ENCODE data around the gene BOLA2B.
A peak's percentile ranks its signal among the peaks of the same experiment; 100 is the strongest.
"Not testable (repeated sequence)": the region's sequence is repeated elsewhere in the genome, so short reads cannot be mapped to it uniquely, and the experiment has no call there.

The BOLA2B gene

DNA sequence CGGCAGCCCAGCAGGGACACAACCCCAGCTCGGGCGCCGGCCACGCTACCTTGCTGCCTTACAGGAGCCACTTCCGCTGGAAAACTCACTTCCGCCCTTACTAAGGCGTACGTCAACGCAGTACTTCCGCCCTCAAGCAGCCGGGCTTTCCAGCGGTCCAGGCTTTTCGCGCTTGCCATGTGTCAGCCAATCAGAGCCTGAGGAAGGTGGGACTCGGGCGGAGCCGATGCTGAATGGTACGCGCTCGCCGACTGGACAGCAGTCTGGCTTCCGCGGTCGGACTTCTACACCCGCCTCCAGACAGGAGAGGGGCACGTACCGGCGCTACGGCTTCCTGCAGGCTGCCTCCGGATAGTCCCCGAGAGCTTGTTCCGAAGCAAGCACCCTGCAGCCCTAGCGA is at the start of gene BOLA2B, which contains the start of gene SLX1A:
Gene BOLA2B (minus strand): TSS at position 52 of the 400 bp plus-strand sequence. CDS start 71 bp downstream, outside the sequence.
Gene SLX1A (plus strand): TSS at position 261 of the 400 bp plus-strand sequence. CDS start 210 bp downstream, outside the sequence.
- peak; percentile 98 for FAIRE-seq

DNA sequence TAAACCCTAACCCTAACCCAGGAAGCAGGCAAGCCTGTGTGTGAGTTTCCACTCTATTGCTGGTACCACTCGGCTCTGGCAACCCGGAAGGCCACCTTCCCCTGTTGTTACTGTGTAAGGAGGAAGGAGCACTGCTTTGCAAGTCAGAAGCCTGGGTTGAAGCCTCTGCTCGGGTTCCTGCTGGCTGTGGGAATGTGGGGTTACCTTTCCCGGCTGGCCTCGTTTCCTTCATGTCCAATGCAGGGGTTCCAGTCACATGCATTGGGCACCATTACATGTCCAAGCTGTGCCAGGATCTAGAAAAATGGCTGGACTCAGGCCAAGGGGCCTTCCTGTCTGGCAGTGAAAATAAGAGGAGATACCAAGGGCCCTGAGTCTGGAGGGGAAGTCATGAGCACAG is 23.6 kb upstream of the BOLA2B start:
- not testable (repeated sequence) for FAIRE-seq

GRCh38 chr16:30211414-30211813 is 17.9 kb upstream of the BOLA2B start:
- not testable (repeated sequence) for FAIRE-seq

DNA sequence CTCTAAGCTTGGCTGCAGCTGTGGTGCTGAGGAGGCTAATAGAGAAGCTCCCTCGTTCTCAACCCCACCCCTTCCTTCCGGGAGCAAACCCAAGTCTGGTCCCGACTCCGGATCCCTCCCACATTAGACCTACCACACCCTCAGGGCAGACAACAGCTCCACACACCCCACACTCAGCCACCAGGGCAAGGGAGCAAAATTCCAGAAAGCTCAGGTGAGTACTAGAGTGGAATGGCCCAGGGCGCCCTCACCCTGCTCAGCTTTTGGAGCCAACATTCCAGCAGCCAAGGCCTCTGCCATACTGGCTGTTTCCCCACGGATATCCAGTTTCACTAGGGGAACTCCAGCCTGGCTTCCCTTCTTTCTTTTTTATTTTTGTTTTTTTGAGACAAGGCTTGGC is 15.6 kb upstream of the BOLA2B start:
- not testable (repeated sequence) for FAIRE-seq

GRCh38 chr16:30207063-30207704 is 13.7 kb upstream of the BOLA2B start:
- not testable (repeated sequence) for FAIRE-seq

GRCh38 chr16:30206252-30206651 is 12.8 kb upstream of the BOLA2B start:
- not testable (repeated sequence) for FAIRE-seq

DNA sequence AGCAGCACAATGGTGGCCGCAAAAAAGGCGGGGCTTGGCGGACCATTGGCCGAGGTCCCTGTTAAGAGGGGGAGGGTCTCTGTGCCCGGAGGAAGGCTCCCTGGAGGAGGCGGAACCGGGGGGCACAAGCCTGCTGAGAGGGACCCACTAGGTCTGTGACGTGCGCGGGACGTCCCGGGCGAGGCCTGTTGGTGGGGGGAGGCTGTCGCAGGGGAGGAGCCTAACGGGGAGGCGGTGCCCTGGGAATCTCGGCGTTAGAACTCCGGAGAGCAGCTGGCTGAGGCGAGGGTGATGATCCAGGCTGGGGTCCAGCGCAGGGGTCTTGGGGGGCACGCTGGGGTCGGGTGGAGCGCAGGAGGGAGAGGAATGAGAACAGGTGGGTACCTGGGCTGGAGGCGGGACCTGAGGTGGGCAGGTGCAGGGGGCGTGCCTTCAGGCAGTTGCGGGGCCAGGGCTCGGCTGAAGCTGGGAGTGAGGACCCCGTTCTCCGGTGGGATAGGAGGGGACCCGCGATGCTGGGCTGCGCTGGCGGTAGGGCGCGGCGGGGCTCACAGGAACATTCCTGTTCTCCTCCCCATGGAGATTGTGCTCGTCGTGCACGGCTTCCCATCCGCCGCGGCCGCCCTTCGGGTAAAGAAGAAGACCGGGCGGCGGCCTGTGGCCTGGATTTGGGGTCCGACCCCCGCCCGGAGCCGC is 12.2 kb upstream of the BOLA2B start:
- FAIRE-seq: not testable (repeated sequence)

DNA sequence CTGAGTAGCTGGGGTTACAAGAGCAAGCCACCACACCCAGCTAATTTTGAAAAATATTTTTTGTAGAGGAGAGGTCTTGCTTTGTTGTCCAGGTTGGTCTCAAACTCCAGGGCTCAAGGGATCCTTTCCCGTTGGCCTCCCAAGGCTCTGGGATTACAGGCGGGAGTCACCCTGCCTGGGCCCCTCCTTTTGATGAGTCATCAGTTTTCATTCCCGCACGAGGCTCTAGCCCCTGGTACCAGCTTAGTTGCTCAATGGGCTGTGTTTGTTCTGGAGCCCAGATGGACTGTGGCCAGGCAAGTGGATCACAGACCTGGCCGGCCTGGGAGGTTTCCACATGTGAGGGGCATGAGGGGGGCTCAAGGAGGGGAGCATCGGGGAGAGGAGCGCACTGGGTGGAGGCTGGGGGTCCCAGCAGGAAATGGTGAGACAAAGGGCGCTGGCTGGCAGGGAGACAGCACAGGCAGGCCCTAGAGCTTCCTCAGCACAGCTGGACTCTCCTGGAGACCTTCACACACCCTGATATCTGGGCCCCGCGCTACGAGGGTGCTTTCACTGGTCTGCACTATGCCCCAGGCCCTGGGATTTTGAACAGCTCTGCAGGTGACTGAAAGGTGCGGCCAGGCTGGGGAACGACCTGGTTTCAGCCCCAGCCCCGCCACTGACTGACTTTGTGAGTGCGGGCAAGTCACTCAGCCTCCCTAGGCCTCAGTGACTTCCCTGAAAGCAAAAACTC is 6.3 kb upstream of the BOLA2B start:
- FAIRE-seq: not testable (repeated sequence)

GRCh38 chr16:30199049-30199448 is 5.6 kb upstream of the BOLA2B start, which contains the start of gene SULT1A3:
Gene SULT1A3, plus strand, starts transcription at chr16:30199255. Its CDS starts 1,474 bp downstream, at chr16:30200729.
- not testable (repeated sequence) for FAIRE-seq

DNA sequence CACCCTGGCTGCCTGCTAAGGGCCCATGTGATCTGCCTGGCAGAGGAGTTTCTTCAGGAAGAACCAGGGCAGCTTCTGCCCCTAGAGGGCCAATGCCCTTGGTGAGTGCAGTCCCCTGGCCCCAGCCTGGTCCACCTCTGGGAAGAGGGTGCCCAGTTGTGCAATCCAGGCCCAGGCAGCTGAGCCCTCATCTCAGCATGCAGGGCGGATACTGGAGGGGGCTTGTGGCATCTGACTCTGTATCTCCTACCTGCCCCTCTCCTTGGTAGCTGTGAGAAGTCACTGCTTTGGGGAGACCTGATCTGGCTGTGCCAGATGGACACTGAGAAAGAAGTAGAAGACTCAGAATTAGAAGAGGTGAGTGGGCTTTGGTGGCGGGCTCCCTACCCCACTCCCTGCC is 3.5 kb upstream of the BOLA2B start:
- FAIRE-seq: not testable (repeated sequence)

DNA sequence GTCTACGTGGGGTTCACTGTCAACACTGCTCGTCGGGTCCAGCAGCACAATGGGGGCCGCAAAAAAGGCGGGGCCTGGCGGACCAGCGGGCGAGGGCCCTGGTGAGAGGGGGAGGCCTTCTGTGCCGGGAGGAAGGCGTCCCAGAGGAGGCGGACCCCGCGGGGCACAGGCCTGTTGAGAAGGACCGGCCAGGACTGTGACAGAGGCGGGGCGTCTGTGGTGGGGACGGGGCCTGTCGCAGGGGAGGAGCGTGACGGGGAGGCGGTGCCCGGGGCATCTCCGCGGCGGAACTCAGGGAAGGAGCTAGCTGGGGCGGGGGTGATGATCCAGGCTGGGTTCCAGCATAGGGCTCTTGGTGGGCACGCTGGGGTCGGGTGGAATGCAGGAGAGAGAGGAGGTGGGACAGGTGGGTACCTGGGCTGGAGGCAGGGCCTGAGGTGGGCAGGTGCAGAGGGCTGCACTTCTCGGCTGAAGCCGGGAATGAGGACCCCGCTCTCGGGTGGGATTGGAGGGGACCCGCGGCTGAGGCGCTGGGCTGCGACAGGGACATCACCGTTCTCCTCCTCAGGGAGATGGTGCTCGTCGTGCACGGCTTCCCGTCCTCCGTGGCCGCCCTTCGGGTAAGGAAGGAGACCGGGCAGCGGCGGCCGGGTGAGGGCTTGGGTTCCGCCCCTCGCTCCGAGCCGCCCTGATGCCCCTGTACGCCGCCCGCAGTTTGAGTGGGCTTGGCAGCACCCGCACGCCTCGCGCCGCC is 883 bp upstream of the BOLA2B start:
- FAIRE-seq: not testable (repeated sequence)

DNA sequence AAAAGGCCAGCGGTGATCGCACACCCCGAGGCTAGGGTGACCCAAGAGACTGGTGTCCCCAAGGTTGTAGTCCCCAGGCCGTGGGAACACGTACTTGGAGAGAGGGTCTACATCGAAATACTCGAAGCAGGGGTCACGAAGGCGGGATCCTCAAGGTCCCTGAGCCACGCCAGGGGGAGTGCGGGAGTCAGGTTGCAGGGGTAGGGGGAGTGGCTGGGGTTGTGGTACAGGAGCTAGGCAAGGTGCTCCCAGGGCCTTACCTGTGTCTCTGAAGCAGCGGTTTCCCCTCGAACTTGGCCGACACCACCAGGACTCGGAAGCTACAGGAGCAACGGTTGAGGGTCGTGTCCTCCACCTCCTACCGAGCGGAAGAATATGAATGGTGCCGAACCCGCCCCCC is 368 bp downstream of the BOLA2B start:
- FAIRE-seq: not testable (repeated sequence)

DNA sequence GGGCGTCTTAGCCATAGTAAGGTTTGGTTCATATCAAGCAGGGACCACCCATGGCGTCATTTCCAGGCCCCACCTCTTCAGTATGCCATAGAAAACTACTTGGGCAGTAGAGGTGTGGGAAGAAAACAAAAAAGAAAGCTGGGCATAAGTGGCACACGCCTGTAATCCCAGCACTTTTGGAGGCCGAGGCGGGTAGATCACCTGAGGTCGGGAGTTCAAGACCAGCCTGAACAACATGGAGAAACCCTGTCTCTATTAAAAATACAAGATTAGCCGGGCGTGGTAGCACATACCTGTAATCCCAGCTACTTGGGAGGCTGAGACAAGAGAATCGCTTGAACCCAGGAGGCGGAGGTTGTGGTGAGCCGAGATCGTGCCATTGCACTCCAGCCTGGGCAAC is 2.3 kb downstream of the BOLA2B start:
- not testable (repeated sequence) for FAIRE-seq

- FAIRE-seq: no peak
These were observed 5.4 kb downstream of the BOLA2B start for GRCh38 chr16:30187971-30188561.

DNA sequence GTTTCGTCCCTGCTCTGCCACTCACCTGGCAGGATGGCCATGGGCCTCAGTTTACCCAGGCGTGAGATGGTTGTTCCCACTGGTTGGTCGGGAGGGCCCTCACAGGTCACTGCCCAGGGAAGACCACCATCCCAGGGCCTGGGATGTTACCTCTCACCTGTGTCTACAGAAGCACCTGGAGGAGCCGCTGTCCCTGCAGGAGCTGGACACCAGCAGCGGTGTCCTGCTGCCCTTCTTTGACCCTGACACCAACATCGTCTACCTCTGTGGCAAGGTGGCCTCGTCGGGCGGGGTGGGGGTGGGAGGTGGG is 6.0 kb downstream of the BOLA2B start:
- FAIRE-seq: no peak

GRCh38 chr16:30186782-30187555 is 6.5 kb downstream of the BOLA2B start:
- FAIRE-seq: no peak

DNA sequence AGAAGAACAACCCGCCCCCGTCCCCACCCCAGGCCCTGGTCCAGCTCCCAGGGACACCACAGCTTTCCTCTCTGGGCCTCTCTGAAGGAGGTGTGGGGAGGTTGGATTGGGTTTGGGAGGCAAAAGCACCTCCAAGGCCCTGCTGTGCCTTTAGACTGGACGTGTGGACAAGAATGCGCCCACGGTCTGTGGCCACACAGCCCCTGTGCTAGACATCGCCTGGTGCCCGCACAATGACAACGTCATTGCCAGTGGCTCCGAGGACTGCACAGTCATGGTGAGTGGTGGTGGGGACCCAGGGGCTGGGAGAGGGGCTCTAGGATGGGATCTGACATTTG is 7.1 kb downstream of the BOLA2B start:
- FAIRE-seq: no peak

GRCh38 chr16:30185683-30186421 is 7.6 kb downstream of the BOLA2B start:
- FAIRE-seq: no peak

DNA sequence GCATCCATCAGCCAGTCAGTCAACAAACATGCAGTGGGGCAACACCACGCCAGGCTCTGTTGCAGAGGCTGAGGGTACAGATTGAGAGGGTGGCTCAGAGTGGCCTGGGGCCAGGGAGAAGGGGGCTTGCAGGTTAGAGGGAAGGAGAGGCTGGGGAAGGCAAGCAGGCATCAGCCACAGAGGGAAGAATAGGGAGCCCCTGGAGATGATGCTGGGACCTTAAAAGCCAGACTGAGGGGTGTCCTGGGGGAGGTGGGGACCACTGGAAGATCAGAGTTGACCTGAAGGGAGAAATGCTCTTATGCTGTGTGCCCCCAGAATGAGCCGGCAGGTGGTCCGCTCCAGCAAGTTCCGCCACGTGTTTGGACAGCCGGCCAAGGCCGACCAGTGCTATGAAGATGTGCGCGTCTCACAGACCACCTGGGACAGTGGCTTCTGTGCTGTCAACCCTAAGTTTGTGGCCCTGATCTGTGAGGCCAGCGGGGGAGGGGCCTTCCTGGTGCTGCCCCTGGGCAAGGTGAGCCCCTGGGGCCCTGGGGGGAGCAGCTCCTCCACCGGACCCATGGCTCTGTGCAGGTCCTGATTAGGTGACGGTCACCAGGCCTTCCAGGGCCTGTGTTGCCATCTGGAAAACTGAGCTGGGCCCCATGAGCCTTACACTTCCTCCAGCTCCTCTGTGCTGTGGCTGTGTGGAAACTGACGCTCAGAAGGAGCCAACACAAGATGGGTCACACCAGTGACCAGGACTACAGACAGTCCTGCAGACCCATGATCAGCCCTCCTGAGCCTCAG is 8.4 kb downstream of the BOLA2B start:
- FAIRE-seq: no peak

Measured in endometrium (tissue), 2 donors.